GM19463 (cell line): ENCODE data around the gene IL12RB2.

Experiments
- ATAC-seq: cut with Tn5 transposase; IDR thresholded peaks from one replicate; pipeline ENCODE4 v1.9.1; 2021; ENCODE audit warnings: mild to moderate bottlenecking, moderate library complexity; ENCODE audit not compliant: unreplicated experiment

IL12RB2 gene

GRCh38 chr1:67308136-67308535, 463 bp downstream of the IL12RB2 start:
- no peak for ATAC-seq

DNA sequence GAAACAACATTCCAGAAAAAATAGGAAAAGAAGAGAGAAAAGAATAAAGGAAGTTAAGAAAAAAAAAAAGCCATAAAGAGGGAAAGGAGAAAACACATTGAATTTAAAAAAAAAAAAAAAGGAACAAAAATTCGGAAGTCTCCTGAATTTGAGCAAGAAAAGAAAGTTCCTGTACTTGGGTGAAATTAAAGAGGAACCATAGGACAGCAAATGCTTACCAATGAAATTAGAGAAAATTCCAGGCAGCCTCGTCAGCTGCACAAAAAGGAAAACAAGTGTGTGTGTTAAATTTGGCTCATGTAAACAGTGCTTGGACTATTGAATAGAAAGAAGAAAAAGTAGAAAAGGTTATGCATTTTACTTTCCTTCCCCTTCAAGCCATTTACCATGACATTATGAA, 4.9 kb downstream of the IL12RB2 start:
- no peak for ATAC-seq

DNA sequence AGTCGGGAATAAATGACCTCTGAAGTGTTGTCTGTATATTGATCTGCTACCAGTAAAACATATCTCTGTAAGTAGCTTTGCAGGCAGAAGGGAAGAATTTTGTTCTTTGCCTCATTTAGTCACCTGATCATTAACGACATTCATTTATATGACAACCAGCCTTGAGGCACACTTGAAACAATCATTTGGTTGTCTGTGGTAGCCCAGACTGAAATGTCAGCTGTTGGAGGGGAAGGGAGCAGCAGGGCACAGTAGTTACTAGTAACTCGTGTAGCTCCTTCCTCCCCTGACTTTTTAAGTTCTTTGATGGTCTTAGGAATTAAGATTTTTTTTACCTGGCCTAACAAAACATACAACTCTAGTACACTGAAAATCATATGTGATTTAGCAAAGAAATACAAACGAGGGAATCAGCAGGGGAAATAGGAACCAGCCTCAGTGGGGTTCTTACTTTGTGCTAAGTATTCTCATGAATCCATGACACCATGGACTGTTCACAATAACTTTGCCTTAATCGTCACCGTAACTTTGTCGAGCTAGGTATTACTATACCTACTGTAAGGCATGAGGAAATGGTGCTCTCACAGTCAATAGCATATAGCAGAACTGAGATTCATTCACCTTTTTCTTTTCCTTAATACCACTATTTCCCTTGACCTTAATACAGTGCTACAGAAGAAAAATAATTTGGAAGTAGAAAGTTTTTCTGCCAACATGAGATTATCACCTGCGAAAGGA, 6.4 kb downstream of the IL12RB2 start:
- no peak for ATAC-seq

DNA sequence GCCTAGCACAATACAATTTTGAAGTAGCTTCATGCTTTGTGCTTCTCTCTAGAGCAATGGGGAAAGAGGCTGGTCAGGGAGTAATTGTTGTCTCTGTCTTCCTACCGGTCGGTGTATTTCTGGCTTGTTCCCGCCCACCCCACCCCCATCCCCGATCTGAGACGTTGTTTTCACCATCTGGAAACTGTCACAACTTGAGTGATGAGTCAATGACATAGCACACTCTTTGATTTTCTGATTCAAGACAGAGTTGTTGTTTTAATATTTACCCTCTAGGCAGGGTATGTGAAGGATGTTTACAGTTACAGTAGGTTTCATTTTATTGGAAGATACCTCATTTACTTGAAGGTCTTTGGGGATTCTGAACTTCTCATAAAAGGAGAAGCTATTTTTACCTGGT, 7.0 kb downstream of the IL12RB2 start:
- ATAC-seq: no peak

- no peak for ATAC-seq
Measured at GRCh38 chr1:67316180-67316902, 8.7 kb downstream of the IL12RB2 start.

DNA sequence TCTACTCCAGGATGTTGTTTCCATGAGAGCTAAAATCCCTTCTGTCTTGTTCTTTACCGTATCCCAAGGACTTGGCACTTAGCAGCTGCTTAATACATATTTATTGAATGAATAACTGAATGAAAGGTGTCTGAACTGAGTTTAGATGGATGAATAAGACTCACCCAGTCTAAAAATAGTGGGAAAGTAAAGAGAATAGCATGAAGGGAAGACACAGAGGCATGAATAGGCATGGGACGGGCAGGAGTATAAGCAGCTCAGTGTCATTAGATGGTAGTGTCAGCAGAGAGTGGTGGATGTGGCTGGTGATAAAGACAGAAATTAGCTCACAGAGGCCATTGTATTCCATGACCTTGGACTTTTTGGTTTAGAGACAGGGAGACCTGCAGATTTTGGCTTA, 9.2 kb downstream of the IL12RB2 start:
- ATAC-seq: no peak

DNA sequence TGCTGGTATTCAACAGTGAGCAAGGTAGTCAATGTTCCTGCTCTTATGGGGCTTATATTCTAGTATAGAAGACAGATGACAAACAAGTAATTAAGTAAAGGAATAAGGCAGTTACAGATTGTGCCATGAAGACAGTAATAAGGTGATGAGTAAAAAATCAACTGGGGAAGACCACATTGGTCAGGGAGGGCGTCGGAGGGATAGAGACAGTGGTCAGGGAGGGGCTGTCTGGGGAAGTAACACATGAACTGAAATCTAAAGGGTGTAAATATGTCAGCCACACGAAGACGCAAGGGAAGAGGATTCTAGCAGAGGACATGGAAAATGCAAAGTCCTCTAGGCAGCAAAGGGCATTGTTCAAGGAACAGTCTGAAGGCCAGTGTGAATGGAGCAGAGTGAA, 10.1 kb downstream of the IL12RB2 start:
- no peak for ATAC-seq

GRCh38 chr1:67322442-67322841, 14.8 kb downstream of the IL12RB2 start:
- ATAC-seq: no peak

DNA sequence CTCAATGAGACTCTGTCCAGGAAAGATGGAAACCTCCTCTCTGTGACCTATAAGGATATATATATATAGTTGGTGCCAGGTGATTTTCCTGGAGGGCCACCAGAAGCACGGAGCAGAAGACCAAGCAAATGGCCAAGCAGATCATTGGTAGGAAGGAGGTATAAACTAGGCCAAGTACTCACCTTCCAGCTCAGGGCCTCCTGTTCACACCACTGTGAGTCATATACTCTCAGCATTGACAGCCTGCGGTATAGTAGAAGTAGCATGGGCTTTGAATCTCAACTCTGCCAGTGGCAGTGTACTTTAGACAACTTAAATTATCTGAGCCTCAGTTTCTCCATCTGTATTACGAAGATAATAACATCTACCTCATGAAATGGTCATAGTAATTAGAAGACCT, 15.4 kb downstream of the IL12RB2 start:
- ATAC-seq: no peak

- no peak for ATAC-seq
Measured at GRCh38 chr1:67324068-67324467, 16.4 kb downstream of the IL12RB2 start.

- ATAC-seq: no peak
Measured at GRCh38 chr1:67327864-67328466, 20.3 kb downstream of the IL12RB2 start.

- peak; percentile 90 for ATAC-seq
Measured at GRCh38 chr1:67332653-67333529, 25.2 kb downstream of the IL12RB2 start.

GRCh38 chr1:67333603-67334002, 25.9 kb downstream of the IL12RB2 start:
- no peak for ATAC-seq

DNA sequence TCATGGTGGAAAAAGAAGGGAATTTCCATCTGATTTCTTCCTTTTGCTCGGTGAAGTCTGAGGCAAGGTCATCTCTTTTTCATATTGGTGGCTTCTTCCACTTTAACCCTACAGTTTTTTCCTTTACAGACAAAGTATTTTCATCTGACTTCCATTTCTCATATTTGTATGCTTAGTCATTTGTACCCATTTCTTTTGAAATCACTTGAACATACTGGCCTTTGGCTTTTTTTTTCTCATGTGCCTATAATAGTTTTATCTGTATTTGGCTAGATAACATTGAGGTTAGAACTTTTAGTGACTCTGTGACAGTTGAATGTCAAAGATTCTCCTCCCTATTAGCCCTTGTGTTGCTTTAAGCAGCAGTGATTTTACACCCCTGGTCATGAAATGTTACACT, 27.7 kb downstream of the IL12RB2 start:
- no peak for ATAC-seq

- no peak for ATAC-seq
Measured at GRCh38 chr1:67336157-67336556, 28.5 kb downstream of the IL12RB2 start.

DNA sequence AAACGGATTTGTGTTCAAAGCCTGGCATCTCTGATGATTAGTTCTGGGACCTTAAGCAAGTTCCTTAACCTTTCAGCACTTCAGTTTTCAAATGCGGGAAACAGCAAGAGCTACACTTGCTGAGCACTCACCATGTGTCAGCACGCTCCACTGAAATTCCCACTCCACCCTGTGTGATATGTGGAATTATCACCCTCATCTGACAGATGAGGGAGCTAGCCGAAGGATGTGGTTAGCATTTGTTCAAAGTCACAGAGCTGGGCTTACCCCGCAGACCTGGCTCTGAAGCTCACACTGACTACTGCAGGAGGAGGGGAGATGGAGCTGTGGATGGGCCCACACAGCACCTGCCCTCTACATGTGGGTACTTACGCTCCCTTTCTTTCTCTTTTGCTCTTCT, 29.1 kb downstream of the IL12RB2 start:
- no peak for ATAC-seq

GRCh38 chr1:67338642-67339041, 31.0 kb downstream of the IL12RB2 start:
- peak; percentile 29 for ATAC-seq

GRCh38 chr1:67339623-67340343, 32.1 kb downstream of the IL12RB2 start:
- peak; percentile 44 for ATAC-seq

DNA sequence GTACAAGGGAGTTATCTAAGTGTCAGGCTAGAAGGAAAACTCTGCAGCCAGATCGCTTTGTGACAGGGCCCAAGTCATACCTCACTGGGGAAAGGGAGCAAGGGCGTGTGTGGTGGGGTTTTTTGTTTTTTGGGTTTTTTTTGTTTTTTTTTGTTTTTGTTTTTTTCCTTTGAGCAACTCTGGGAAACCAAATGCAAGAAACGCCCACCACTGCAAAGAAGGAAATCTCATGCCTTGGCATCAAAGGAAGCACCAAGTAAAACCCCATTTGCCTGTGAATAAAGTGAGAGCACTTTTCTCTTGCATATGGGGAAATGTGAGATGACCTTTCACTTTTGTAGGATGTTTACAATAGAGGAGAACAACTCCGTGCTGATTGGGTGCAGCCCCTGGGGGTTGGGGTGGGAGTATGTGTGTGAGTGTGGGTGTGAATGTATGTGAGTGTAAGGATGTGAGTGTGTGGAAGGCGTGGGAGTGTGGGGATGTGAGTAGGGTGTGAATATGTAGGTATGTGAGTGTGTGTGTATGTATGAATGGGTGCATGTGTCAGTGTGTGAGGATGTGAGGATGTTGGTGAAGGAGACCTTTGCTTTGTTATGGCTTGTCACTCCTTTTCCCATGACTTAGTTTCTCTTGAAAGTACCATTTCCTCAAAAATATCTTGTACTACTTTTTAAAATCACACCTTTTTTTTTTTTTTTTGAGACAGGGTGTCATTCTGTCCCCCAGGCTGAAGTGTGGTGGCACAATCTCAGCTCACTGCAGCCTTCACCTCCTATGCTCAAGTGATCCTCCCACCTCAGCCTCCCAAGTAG, 34.6 kb downstream of the IL12RB2 start:
- ATAC-seq: peak; percentile 28

DNA sequence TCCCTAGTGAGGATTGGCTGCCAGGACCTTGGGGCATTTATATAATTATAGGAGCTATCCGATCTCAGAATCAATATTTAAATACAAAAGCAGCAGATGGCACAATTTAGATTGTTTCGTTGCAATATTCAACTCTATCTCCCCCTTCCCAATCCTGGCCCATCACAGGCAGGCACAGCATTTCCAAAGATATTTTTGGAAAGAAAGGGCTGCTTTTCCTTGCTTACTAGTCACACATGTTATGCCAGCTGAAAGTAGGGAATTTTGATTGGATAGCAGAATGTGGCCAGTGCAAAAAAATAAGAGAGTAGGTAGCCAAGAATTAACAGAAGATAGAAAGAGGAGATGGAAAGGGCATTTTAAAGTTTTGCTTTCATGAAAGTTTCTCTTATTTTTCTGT, 37.9 kb downstream of the IL12RB2 start:
- no peak for ATAC-seq
